NCI-H1436 treated with DMSO at 0.1 percent for 48 hours (cell line): ENCODE measurements around the gene HEPH.
"Not testable (repeated sequence)": the region's sequence is repeated elsewhere in the genome, so short reads cannot be mapped to it uniquely, and the experiment has no call there.

Experiments used
- DNase-seq: peaks from one replicate; lab custom pipeline; 2025; lab: John Stamatoyannopoulos, UW

The HEPH gene, protein sequence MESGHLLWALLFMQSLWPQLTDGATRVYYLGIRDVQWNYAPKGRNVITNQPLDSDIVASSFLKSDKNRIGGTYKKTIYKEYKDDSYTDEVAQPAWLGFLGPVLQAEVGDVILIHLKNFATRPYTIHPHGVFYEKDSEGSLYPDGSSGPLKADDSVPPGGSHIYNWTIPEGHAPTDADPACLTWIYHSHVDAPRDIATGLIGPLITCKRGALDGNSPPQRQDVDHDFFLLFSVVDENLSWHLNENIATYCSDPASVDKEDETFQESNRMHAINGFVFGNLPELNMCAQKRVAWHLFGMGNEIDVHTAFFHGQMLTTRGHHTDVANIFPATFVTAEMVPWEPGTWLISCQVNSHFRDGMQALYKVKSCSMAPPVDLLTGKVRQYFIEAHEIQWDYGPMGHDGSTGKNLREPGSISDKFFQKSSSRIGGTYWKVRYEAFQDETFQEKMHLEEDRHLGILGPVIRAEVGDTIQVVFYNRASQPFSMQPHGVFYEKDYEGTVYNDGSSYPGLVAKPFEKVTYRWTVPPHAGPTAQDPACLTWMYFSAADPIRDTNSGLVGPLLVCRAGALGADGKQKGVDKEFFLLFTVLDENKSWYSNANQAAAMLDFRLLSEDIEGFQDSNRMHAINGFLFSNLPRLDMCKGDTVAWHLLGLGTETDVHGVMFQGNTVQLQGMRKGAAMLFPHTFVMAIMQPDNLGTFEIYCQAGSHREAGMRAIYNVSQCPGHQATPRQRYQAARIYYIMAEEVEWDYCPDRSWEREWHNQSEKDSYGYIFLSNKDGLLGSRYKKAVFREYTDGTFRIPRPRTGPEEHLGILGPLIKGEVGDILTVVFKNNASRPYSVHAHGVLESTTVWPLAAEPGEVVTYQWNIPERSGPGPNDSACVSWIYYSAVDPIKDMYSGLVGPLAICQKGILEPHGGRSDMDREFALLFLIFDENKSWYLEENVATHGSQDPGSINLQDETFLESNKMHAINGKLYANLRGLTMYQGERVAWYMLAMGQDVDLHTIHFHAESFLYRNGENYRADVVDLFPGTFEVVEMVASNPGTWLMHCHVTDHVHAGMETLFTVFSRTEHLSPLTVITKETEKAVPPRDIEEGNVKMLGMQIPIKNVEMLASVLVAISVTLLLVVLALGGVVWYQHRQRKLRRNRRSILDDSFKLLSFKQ

DNA sequence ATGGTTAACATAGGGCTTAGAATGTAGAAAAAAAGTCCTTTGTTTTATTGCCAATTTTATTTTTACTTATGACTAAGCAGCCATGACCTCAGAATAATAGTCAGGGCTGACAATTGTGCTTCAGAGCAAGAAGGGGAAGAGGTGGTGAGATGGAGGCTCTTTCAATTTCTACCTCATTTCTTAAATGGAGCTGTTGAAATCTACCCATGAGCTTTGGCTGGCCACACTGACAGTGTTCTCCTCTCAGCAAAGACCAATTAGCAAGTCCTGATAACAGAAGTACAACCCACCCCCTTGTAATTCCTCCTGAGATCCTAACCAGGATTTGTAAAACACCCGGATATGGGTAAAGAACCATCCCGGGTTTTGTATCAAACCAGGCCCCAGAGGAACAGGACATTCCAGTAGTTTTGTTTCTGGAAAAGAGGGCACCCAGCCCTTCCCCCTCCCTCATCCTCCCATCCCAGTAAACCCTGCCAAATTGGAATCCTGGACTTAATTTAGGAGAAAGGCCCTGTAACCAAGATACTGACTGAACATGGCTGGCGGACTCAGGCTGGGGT, at the start of gene HEPH:
TSS of gene HEPH (plus strand) at position 399 of the 563 bp plus-strand sequence. CDS start 6,324 bp downstream, outside the sequence.
- DNase-seq: no peak

- not testable (repeated sequence) for DNase-seq
Observed at GRCh38 chrX:66118722-66119121, 45.3 kb upstream of the HEPH start.

- not testable (repeated sequence) for DNase-seq
Observed at GRCh38 chrX:66121354-66121753, 42.7 kb upstream of the HEPH start.

DNA sequence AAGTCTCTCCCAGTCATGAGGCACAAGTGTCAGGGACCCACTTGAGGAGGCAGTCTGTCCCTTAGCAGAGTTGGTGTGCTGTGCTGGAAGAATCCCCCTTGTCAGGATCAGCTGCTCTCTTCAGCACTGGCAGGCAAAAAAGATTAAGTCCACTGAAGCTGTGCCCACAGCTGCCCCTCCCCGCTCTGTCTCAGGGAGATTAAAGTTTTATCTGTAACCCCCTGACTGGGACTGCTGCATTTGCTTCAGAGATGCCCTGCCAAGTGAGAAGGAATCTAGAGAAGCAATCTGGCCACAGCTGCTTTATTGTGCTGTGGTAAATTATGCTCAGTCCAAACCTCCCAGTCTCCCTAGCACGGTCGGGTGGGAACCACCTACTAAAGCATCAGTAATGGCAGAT, 37.4 kb upstream of the HEPH start:
- DNase-seq: no peak

- DNase-seq: no peak
Observed at GRCh38 chrX:66130469-66130868, 33.6 kb upstream of the HEPH start.

DNA sequence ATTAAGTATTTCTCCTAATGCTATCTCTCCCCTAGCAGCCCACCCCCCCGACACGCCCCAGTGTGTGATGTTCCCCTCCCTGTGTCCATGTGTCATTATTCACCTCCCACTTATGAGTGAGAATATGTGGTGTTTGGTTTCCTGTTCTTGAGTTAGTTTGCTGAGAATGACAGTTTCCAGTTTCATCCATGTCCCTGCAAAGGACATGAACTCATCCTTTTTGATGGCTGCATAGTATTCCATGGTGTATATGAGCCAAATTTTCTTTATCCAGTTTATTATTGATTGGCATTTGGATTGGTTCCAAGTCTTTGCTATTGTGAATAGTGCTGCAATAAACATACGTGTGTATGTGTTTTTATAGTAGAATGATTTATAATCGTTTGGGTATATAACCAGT, 28.8 kb upstream of the HEPH start:
- DNase-seq: not testable (repeated sequence)

GRCh38 chrX:66142351-66142750, 21.7 kb upstream of the HEPH start:
- DNase-seq: no peak

- no peak for DNase-seq
Observed at GRCh38 chrX:66144258-66144657, 19.8 kb upstream of the HEPH start.

DNA sequence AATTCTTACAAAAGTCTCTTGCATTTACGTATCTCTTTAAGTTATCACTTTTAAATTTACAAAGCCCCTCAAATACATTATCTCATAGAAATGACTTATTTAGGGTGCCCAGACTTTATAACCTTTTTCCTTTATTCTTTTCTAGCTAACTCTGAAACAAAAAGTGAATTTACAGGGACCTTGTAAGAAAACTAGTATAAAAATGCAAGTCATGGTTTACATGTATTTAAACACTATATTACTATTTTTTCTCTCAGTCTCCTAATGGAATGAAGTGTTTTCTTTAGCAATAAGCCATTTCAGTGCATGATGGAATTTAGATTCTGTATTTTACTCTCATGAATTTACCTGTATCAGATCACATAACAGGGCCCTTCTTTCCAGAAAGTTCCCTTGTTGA, 14.5 kb upstream of the HEPH start:
- DNase-seq: no peak

GRCh38 chrX:66150163-66150562, 13.9 kb upstream of the HEPH start:
- DNase-seq: no peak

- no peak for DNase-seq
Observed at GRCh38 chrX:66162331-66162822, 1.7 kb upstream of the HEPH start.

GRCh38 chrX:66163447-66163846, 600 bp upstream of the HEPH start:
- DNase-seq: no peak

DNA sequence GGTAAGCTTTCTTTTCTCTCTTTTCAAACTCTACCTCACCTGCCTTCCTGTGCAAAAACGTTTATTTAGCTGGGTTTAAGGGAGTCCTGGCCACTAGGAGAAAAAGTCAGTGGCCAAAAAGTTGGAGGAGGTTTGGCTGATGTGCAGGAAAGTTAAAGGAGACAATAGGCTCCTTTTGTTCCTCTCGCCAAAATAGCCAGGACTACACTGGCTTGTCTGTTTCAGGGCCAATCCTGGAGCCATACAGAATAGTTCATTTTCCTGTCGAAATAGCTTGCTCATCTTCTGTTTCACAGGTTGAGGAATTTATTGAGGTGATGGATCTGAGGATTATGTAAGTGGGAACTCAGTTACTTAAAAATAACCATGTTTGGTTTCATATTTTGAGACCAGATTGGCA, 423 bp downstream of the HEPH start:
- no peak for DNase-seq

- DNase-seq: no peak
Observed at GRCh38 chrX:66164931-66165330, 884 bp downstream of the HEPH start.

DNA sequence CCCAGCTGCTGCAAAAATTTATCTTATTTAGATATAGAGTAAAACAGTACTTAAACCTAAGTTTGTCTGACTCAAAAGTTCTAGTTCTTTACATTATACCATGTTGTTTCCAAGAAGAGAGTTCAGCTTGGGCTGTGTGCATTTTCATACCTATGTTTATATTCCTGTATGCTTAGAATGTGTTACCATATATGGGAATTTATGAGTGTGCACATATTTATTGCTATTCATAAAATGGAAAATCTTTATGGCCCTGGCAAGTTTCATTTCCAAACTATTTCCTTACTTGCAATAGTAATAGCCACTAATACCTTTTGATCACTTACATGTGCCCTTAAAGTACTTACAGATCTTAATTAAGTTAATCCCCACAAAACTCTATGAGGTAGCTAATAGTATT, 2.6 kb downstream of the HEPH start:
- DNase-seq: no peak

DNA sequence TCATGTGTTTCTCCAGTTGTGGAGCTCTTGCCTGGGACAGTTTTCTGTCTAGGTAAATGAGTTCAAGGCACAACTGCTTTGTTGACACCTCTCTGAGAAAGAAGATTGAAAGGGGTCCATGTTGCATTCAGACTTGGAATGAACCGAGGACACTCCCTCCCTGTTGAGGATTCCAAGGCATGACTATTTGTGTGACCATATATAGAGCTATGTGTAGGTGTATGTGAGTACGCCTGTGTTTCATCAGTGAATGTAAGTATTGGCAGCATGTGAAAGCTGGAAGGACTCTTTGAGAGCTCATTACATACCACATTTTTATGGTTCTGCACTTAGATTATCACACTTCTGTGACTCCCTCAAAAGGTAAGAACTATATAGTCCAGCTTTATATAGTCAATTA, 3.4 kb downstream of the HEPH start:
- no peak for DNase-seq

DNA sequence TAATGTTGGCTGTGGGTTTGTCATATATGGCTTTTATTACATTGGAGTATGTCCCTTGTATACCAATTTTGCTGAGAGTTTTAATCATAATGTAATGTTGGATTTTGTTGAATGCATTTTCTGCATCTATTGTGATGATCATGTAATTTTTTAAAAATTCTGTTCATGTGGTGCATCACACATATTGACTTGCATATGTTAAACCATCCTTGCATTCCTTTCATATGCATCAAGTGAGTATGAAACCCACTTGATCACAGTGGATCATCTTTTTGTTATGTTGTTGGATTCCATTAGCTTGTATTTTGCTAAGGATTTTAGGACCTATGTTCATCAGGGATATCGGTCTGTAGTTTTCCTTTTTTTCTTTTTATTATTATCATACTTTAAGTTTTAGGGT, 12.1 kb downstream of the HEPH start:
- no peak for DNase-seq

GRCh38 chrX:66191563-66191962, 27.5 kb downstream of the HEPH start:
- DNase-seq: no peak

- no peak for DNase-seq
Observed at GRCh38 chrX:66193821-66194220, 29.8 kb downstream of the HEPH start.

- DNase-seq: no peak
Observed at GRCh38 chrX:66200050-66200664, 36.1 kb downstream of the HEPH start.
